ENCODE data around the gene ABHD2.

Gene ABHD2

GRCh38 chr15:89171136-89172072, 83.1 kb downstream of the ABHD2 start:
- peak; percentile 58 for DNase-seq

GRCh38 chr15:89172921-89173320, 84.7 kb downstream of the ABHD2 start:
- DNase-seq, result no peak

- DNase-seq, result no peak
Observed at GRCh38 chr15:89174476-89174875, 86.2 kb downstream of the ABHD2 start.

GRCh38 chr15:89175617-89176191, 87.4 kb downstream of the ABHD2 start:
- DNase-seq, result no peak

GRCh38 chr15:89177116-89177515, 88.9 kb downstream of the ABHD2 start:
- DNase-seq, result no peak

- DNase-seq, result peak; percentile 45
Observed at GRCh38 chr15:89177633-89178306, 89.5 kb downstream of the ABHD2 start.

- no peak for DNase-seq
Observed at GRCh38 chr15:89178307-89178977, 90.2 kb downstream of the ABHD2 start.

- no peak for DNase-seq
Observed at GRCh38 chr15:89179966-89180875, 92.0 kb downstream of the ABHD2 start.

GRCh38 chr15:89184357-89184756, 96.1 kb downstream of the ABHD2 start:
- DNase-seq, result no peak

GRCh38 chr15:89184886-89185526, 96.8 kb downstream of the ABHD2 start:
- no peak for DNase-seq

- DNase-seq, result no peak
Observed at GRCh38 chr15:89186803-89187202, 98.5 kb downstream of the ABHD2 start.

GRCh38 chr15:89187301-89187985, 99.2 kb downstream of the ABHD2 start:
- no peak for DNase-seq

GRCh38 chr15:89187986-89188514, 99.8 kb downstream of the ABHD2 start:
- no peak for DNase-seq

GRCh38 chr15:89192136-89192535, 103.9 kb downstream of the ABHD2 start:
- DNase-seq, result no peak

GRCh38 chr15:89192766-89193165, 104.5 kb downstream of the ABHD2 start:
- no peak for DNase-seq

GRCh38 chr15:89194608-89195007, 106.4 kb downstream of the ABHD2 start:
- DNase-seq, result no peak

GRCh38 chr15:89195836-89196235, 107.6 kb downstream of the ABHD2 start:
- DNase-seq, result no peak

GRCh38 chr15:89196241-89196640, 108.0 kb downstream of the ABHD2 start:
- no peak for DNase-seq

- peak; percentile 27 for DNase-seq
Observed at GRCh38 chr15:89196994-89197393, 108.7 kb downstream of the ABHD2 start.

- no peak for DNase-seq
Observed at GRCh38 chr15:89197503-89197971, 109.3 kb downstream of the ABHD2 start.

GRCh38 chr15:89198196-89198595, 109.9 kb downstream of the ABHD2 start:
- DNase-seq, result no peak

All from NCI-H510A treated with DMSO at 0.1 percent for 48 hours (cell line).